Measurements from ENCODE around the gene IFNAR1.

DNA sequence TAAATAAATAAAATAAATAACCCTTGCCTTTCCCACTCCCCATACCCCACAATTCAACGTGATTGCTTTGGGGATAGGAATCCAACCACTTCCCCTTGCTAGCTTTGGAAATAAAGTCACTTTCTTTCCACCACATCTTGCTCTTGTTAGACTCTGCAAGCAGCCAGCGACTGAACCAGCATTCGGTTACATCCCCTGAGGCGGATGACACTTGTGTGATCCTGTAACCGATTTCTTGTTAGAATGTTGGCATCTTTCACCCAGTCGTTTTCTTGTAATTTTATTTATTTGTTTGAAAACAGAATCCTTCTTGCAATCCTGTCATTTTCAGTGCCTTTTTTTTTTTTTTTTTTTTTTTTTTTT lies 76.8 kb downstream of the IFNAR1 start:
- TF ChIP-seq POLR2A (IDR thresholded peaks at IDR 0.05; ENCODE audit: low read depth) (no peak), POLR2AphosphoS5 (IDR thresholded peaks at IDR 0.05) (no peak)
- TF ChIP-seq, protein P1, sequence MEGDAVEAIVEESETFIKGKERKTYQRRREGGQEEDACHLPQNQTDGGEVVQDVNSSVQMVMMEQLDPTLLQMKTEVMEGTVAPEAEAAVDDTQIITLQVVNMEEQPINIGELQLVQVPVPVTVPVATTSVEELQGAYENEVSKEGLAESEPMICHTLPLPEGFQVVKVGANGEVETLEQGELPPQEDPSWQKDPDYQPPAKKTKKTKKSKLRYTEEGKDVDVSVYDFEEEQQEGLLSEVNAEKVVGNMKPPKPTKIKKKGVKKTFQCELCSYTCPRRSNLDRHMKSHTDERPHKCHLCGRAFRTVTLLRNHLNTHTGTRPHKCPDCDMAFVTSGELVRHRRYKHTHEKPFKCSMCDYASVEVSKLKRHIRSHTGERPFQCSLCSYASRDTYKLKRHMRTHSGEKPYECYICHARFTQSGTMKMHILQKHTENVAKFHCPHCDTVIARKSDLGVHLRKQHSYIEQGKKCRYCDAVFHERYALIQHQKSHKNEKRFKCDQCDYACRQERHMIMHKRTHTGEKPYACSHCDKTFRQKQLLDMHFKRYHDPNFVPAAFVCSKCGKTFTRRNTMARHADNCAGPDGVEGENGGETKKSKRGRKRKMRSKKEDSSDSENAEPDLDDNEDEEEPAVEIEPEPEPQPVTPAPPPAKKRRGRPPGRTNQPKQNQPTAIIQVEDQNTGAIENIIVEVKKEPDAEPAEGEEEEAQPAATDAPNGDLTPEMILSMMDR (IDR thresholded peaks at IDR 0.05), result no peak

Data from esophagus muscularis mucosa (tissue), 3 donors.